Mesenchymal stem cell (in vitro differentiated cells and primary cell): ENCODE measurements around the gene NPAS3.
A peak's percentile ranks its signal among the peaks of the same experiment; 100 is the strongest.

ENCODE experiments used
- DNase-seq: peaks from one replicate; pipeline ENCODE4 v3.0.0-alpha.2; 2013
- H2AFZ ChIP-seq: one replicate; pipeline ENCODE4 v1.6.1; 2013; ENCODE audit warnings: low read depth, mild to moderate bottlenecking, control low read depth, inconsistent platforms, low read length, moderate library complexity
- H2AK5ac ChIP-seq: 2 replicates; pipeline ENCODE4 v1.6.1; 2013; ENCODE audit warnings: low read length, moderate library complexity, mild to moderate bottlenecking, inconsistent platforms; ENCODE audit not compliant: severe bottlenecking
- H2BK120ac ChIP-seq: one replicate; pipeline ENCODE4 v1.6.1; 2013; ENCODE audit warnings: low read depth, mild to moderate bottlenecking, inconsistent platforms, low read length, moderate library complexity
- H2BK12ac ChIP-seq, 2 experiments: one replicate each; pipeline ENCODE4 v1.6.1; 2013; ENCODE audit warnings: inconsistent platforms in 2 of 2, low read length in 2 of 2, mild to moderate bottlenecking in 2 of 2, moderate library complexity in 2 of 2, control low read depth in 1 of 2
- H2BK15ac ChIP-seq: one replicate; pipeline ENCODE4 v1.6.1; 2013; ENCODE audit warnings: mild to moderate bottlenecking, low read depth, inconsistent platforms; ENCODE audit not compliant: poor library complexity, severe bottlenecking
- H2BK5ac ChIP-seq: 2 replicates; pipeline ENCODE4 v1.6.1; 2013; ENCODE audit warnings: low read depth, mild to moderate bottlenecking, low read length, control low read depth, inconsistent platforms; ENCODE audit not compliant: poor library complexity, severe bottlenecking
- H3K14ac ChIP-seq, 2 experiments: one replicate each; pipeline ENCODE4 v1.6.1; 2013; ENCODE audit warnings: inconsistent platforms in 2 of 2, low read length in 2 of 2, control low read depth in 1 of 2, mild to moderate bottlenecking in 1 of 2, moderate library complexity in 1 of 2
- H3K18ac ChIP-seq, 2 experiments: one replicate each; pipeline ENCODE4 v1.6.1; 2013; ENCODE audit warnings: inconsistent platforms in 2 of 2, low read length in 2 of 2, control low read depth in 1 of 2, low read depth in 1 of 2, mild to moderate bottlenecking in 1 of 2
- H3K23ac ChIP-seq, 2 experiments: one replicate each; pipeline ENCODE4 v1.6.1; 2013; ENCODE audit warnings: inconsistent platforms in 2 of 2, low read length in 2 of 2, mild to moderate bottlenecking in 2 of 2, moderate library complexity in 2 of 2, control low read depth in 1 of 2
- H3K27ac ChIP-seq: 2 replicates; pipeline ENCODE4 v1.5.1; 2013; ENCODE audit warnings: mild to moderate bottlenecking, moderate library complexity, low read length, control low read depth, inconsistent platforms; ENCODE audit not compliant: poor library complexity, severe bottlenecking
- H3K27me3 ChIP-seq, 2 experiments: 2 replicates each; pipeline versions ENCODE4 v1.6.1 to v1.7.0; 2013; ENCODE audit warnings: low read length in 2 of 2, mild to moderate bottlenecking in 2 of 2, moderate library complexity in 2 of 2, control low read depth in 1 of 2, inconsistent platforms in 1 of 2; ENCODE audit not compliant: control insufficient read depth in 1 of 2, insufficient read depth in 1 of 2
- H3K36me3 ChIP-seq, 2 experiments: 2 replicates each; pipeline versions ENCODE4 v1.6.1 to v1.7.0; 2013; ENCODE audit warnings: low read length in 2 of 2, control low read depth in 1 of 2, inconsistent platforms in 1 of 2, low read depth in 1 of 2, mild to moderate bottlenecking in 1 of 2; ENCODE audit not compliant: insufficient read depth in 2 of 2, control insufficient read depth in 1 of 2
- H3K4ac ChIP-seq, 2 experiments: one replicate each; pipeline ENCODE4 v1.6.1; 2013; ENCODE audit warnings: inconsistent platforms in 2 of 2, low read length in 2 of 2, mild to moderate bottlenecking in 2 of 2, moderate library complexity in 2 of 2, control low read depth in 1 of 2, low read depth in 1 of 2
- H3K4me1 ChIP-seq: 2 replicates; pipeline ENCODE4 v1.6.1; 2013; ENCODE audit warnings: low read depth, low read length, control low read depth; ENCODE audit not compliant: control insufficient read depth, insufficient read depth
- H3K4me2 ChIP-seq: 2 replicates; pipeline ENCODE4 v1.6.1; 2013; ENCODE audit warnings: low read length, mild to moderate bottlenecking, inconsistent platforms; ENCODE audit not compliant: poor library complexity, severe bottlenecking
- H3K4me3 ChIP-seq, 2 experiments: 2 replicates each; pipeline versions ENCODE4 v1.5.1 to v1.7.0; 2013; ENCODE audit warnings: low read length in 2 of 2, mild to moderate bottlenecking in 2 of 2, control low read depth in 1 of 2, low read depth in 1 of 2; ENCODE audit not compliant: insufficient read depth in 1 of 2
- H3K79me1 ChIP-seq: replicated peaks from 2 replicates; pipeline ENCODE4 v1.6.1; 2013; ENCODE audit warnings: mild to moderate bottlenecking, control low read depth, low read length, inconsistent platforms; ENCODE audit not compliant: poor library complexity, severe bottlenecking
- H3K9ac ChIP-seq: 2 replicates; pipeline ENCODE4 v1.7.0; 2013; ENCODE audit warnings: mild to moderate bottlenecking, low read length, moderate library complexity
- H3K9me3 ChIP-seq: 2 replicates; pipeline ENCODE4 v1.7.0; 2013; ENCODE audit warnings: mild to moderate bottlenecking, low read length; ENCODE audit not compliant: control insufficient read depth
- H4K8ac ChIP-seq: one replicate; pipeline ENCODE4 v1.6.1; 2013; ENCODE audit warnings: inconsistent platforms, mild to moderate bottlenecking, low read length, moderate library complexity
- H4K91ac ChIP-seq: one replicate; pipeline ENCODE4 v1.6.1; 2013; ENCODE audit warnings: mild to moderate bottlenecking, low read length, inconsistent platforms
- WGBS: methylation state at CpG from one replicate; pipeline ENCODE4 v1.1.7; 2013; ENCODE audit warnings: mixed read lengths; 5-methylcytosine and 5-hydroxymethylcytosine counted together

NPAS3 gene

GRCh38 chr14:33184587-33184986 lies 245.9 kb downstream of the NPAS3 start:
- H3K27ac ChIP-seq = no peak overlapping the region
- H2BK15ac ChIP-seq = no peak overlapping the region
- H3K23ac ChIP-seq = no peak overlapping the region
- no peak overlapping the region for H2BK12ac ChIP-seq
- H2BK5ac ChIP-seq = no peak overlapping the region
- no peak overlapping the region for H3K4me3 ChIP-seq
- H4K91ac ChIP-seq = no peak overlapping the region
- H3K9ac ChIP-seq = no peak overlapping the region
- H2AFZ ChIP-seq = no peak overlapping the region
- no peak overlapping the region for H4K8ac ChIP-seq
- WGBS = 90% methylated on average over 1 of the region's 2 CpGs
- H3K14ac ChIP-seq = no peak overlapping the region
- peak; percentile 19 for DNase-seq
- H3K4me2 ChIP-seq = no peak overlapping the region
- no peaks in the 10 kb centered on the region for H3K36me3 ChIP-seq
- no peaks in the 10 kb centered on the region for H3K4me1 ChIP-seq
- no peak overlapping the region for H2BK120ac ChIP-seq
- H3K4ac ChIP-seq = no peak overlapping the region
- peaks cover 0 to 11% of the 10 kb centered on the region in 2 experiments for H3K27me3 ChIP-seq
- H3K18ac ChIP-seq = no peak overlapping the region
- H2AK5ac ChIP-seq = no peak overlapping the region
- no peaks in the 10 kb centered on the region for H3K9me3 ChIP-seq
- H3K79me1 ChIP-seq = no peaks in the 10 kb centered on the region

GRCh38 chr14:33186656-33187055 lies 248.0 kb downstream of the NPAS3 start:
- Histone ChIP-seq H3K18ac (no peak overlapping the region), H3K14ac (no peak overlapping the region), H3K27me3 (peaks cover 0 to 11% of the 10 kb centered on the region in 2 experiments), H4K8ac (no peak overlapping the region), H3K79me1 (no peaks in the 10 kb centered on the region), H2BK120ac (no peak overlapping the region), H3K4ac (no peak overlapping the region), H3K9ac (no peak overlapping the region), H3K9me3 (no peaks in the 10 kb centered on the region), H2BK15ac (no peak overlapping the region), H3K23ac (no peak overlapping the region), H4K91ac (no peak overlapping the region), H3K4me1 (no peaks in the 10 kb centered on the region), H3K4me2 (no peak overlapping the region), H2BK5ac (no peak overlapping the region), H3K27ac (no peak overlapping the region), H2AK5ac (no peak overlapping the region), H3K36me3 (no peaks in the 10 kb centered on the region), H2BK12ac (no peak overlapping the region), H3K4me3 (no peak overlapping the region), H2AFZ (no peak overlapping the region)
- no peak for DNase-seq

DNA sequence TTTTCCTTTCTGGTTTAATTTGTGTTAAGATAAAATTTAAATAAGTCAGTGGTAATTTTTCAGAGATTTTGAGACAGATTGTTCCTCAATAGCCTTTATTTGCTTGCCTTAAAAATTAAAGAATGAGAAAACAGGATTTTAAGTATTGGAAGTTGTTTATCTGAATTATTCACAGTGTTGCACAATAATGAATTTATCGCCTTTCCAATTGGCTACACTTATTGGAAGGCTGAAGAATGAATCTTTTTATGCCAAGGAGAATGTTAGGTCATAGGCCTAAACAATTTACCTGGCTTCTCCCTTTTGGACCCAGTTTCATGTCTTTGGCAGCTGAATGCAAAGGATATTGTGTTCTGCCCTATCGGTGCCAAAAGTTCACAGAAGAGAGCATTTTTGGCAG lies 250.2 kb downstream of the NPAS3 start:
- no peak overlapping the region for H2BK15ac ChIP-seq
- H2BK120ac ChIP-seq = no peak overlapping the region
- no peak for DNase-seq
- no peaks in the 10 kb centered on the region for H3K9me3 ChIP-seq
- H3K27me3 ChIP-seq = peaks cover 0 to 6% of the 10 kb centered on the region in 2 experiments
- 99% methylated on average over 2 of the region's 2 CpGs for WGBS
- H3K4ac ChIP-seq = no peak overlapping the region
- H4K91ac ChIP-seq = no peak overlapping the region
- H3K36me3 ChIP-seq = no peaks in the 10 kb centered on the region
- no peak overlapping the region for H2BK12ac ChIP-seq
- H3K4me2 ChIP-seq = no peak overlapping the region
- no peak overlapping the region for H3K4me3 ChIP-seq
- no peaks in the 10 kb centered on the region for H3K4me1 ChIP-seq
- H3K14ac ChIP-seq = no peak overlapping the region
- no peak overlapping the region for H3K9ac ChIP-seq
- H4K8ac ChIP-seq = no peak overlapping the region
- no peak overlapping the region for H2AK5ac ChIP-seq
- no peak overlapping the region for H3K23ac ChIP-seq
- no peak overlapping the region for H2AFZ ChIP-seq
- no peak overlapping the region for H3K18ac ChIP-seq
- H3K27ac ChIP-seq = no peak overlapping the region
- no peaks in the 10 kb centered on the region for H3K79me1 ChIP-seq
- no peak overlapping the region for H2BK5ac ChIP-seq

DNA sequence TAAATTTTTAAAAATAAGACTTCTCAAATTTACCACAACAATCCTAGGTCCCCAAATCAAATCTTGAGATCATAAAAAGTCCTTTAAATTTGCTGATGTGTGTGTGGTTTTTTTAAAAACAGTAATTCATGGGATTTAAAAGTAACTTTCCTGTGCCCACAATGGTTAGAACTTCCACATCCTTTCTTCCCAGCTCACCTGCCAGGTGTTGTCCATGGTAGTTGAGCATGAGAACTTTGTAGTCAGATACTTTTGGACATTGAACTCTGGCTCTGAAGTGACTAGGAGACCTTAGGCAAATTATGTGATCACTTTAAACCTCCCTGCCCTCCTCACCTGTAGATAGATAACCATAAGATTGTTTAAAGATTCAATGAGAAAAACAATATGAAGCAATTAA lies 253.2 kb downstream of the NPAS3 start:
- no peak overlapping the region for H3K4me3 ChIP-seq
- H3K27me3 ChIP-seq = no peaks in the 10 kb centered on the region
- H2BK15ac ChIP-seq = no peak overlapping the region
- no peak overlapping the region for H3K18ac ChIP-seq
- no peak overlapping the region for H3K9ac ChIP-seq
- no peaks in the 10 kb centered on the region for H3K9me3 ChIP-seq
- H3K79me1 ChIP-seq = no peaks in the 10 kb centered on the region
- no peak overlapping the region for H2BK5ac ChIP-seq
- H3K4ac ChIP-seq = no peak overlapping the region
- H4K91ac ChIP-seq = no peak overlapping the region
- no peak overlapping the region for H2BK120ac ChIP-seq
- no peak for DNase-seq
- no peak overlapping the region for H3K27ac ChIP-seq
- H3K4me2 ChIP-seq = no peak overlapping the region
- no peak overlapping the region for H3K14ac ChIP-seq
- H3K23ac ChIP-seq = no peak overlapping the region
- H2AFZ ChIP-seq = no peak overlapping the region
- H3K4me1 ChIP-seq = no peaks in the 10 kb centered on the region
- no peak overlapping the region for H4K8ac ChIP-seq
- no peaks in the 10 kb centered on the region for H3K36me3 ChIP-seq
- H2AK5ac ChIP-seq = no peak overlapping the region
- no peak overlapping the region for H2BK12ac ChIP-seq
